GM18526 (cell line): ENCODE data around the gene LMOD2.

Experiments used
- POLR2A ChIP-seq: IDR thresholded peaks from 3 replicates; pipeline ENCODE4 v1.6.1; 2011; ENCODE audit not compliant: insufficient read length; ENCODE audit errors: extremely low read depth

LMOD2 gene

GRCh38 chr7:123635551-123636359, 19.9 kb upstream of the LMOD2 start:
- TF ChIP-seq POLR2A = no peak

- TF ChIP-seq POLR2A = no peak
These were observed 18.5 kb upstream of the LMOD2 start for GRCh38 chr7:123637203-123637602.

- no peak for TF ChIP-seq POLR2A
These were observed 17.8 kb upstream of the LMOD2 start for GRCh38 chr7:123637878-123638277.

GRCh38 chr7:123639631-123640030, 16.0 kb upstream of the LMOD2 start:
- no peak for TF ChIP-seq POLR2A

- no peak for TF ChIP-seq POLR2A
These were observed 15.1 kb upstream of the LMOD2 start for GRCh38 chr7:123640583-123640982.

GRCh38 chr7:123641901-123642300, 13.8 kb upstream of the LMOD2 start:
- TF ChIP-seq POLR2A = no peak

GRCh38 chr7:123643495-123644441, 11.9 kb upstream of the LMOD2 start:
- TF ChIP-seq POLR2A = no peak

- no peak for TF ChIP-seq POLR2A
These were observed 10.2 kb upstream of the LMOD2 start for GRCh38 chr7:123645516-123645915.

GRCh38 chr7:123647106-123647730, 8.4 kb upstream of the LMOD2 start:
- TF ChIP-seq POLR2A = no peak

GRCh38 chr7:123649964-123650363, 5.7 kb upstream of the LMOD2 start:
- TF ChIP-seq POLR2A = no peak

- no peak for TF ChIP-seq POLR2A
These were observed 5.1 kb upstream of the LMOD2 start for GRCh38 chr7:123650595-123650994.

- TF ChIP-seq POLR2A = no peak
These were observed 3.3 kb upstream of the LMOD2 start for GRCh38 chr7:123652406-123652805.

GRCh38 chr7:123653162-123653561, 2.5 kb upstream of the LMOD2 start:
- no peak for TF ChIP-seq POLR2A

- TF ChIP-seq POLR2A = no peak
These were observed 1.1 kb downstream of the LMOD2 start for GRCh38 chr7:123656544-123657303.

GRCh38 chr7:123657304-123657685, 1.6 kb downstream of the LMOD2 start:
- no peak for TF ChIP-seq POLR2A
